Vagina (tissue), 2 donors: ENCODE results near the gene APBB1. TPM values are rescaled to one million over a fixed set of nuclear protein-coding genes. Genes with fewer than 3 reads are reported as not detected.

Experiments used
- DNase-seq, 2 donors: peaks; one replicate each; pipeline ENCODE4 v3.0.0-alpha.2; 2017; ENCODE audit errors: extremely low spot score in 2 of 2
- H3K27ac ChIP-seq: fragments of 200-600 bp; sonication (generic); one replicate; pipeline ENCODE4 v1.5.1; 2019
- H3K27me3 ChIP-seq: fragments of 200-600 bp; sonication (generic); one replicate; pipeline ENCODE4 v1.5.1; 2019
- H3K36me3 ChIP-seq, 2 donors: fragments of 200-600 bp; sonication (generic); one replicate each; pipeline ENCODE4 v1.5.1; 2017 to 2019
- H3K4me1 ChIP-seq: fragments of 200-600 bp; sonication (generic); one replicate; pipeline ENCODE4 v1.5.1; 2019
- H3K4me3 ChIP-seq, 2 donors: fragments of 200-600 bp; sonication (generic); 1 replicate in 1 of 2; 2 replicates in 1 of 2; pipeline ENCODE4 v1.5.1; 2016 to 2019
- H3K9me3 ChIP-seq: fragments of 200-600 bp; sonication (generic); one replicate; pipeline ENCODE4 v1.5.1; 2019
- CTCF ChIP-seq, 3 experiments: fragments of 450-650 bp in 2 of 3; fragments of 200-600 bp in 1 of 3; sonication (generic) in 1 of 3; IDR thresholded peaks; one replicate each; pipeline ENCODE4 v1.5.1; 2017 to 2019; ENCODE audit warnings: antibody characterized with exemption in 3 of 3, mild to moderate bottlenecking in 2 of 3, moderate library complexity in 2 of 3
- POLR2A ChIP-seq, 2 donors: fragments of 450-650 bp; IDR thresholded peaks; one replicate each; pipeline ENCODE4 v1.6.1; 2017; ENCODE audit warnings: antibody characterized with exemption in 2 of 2, mild to moderate bottlenecking in 2 of 2, moderate library complexity in 2 of 2
- POLR2AphosphoS5 ChIP-seq, 2 donors: sonication (generic); formaldehyde crosslinking; IDR thresholded peaks; one replicate each; pipeline ENCODE4 v1.9.0; 2017; ENCODE audit warnings: antibody characterized with exemption in 2 of 2, mild to moderate bottlenecking in 2 of 2, low read depth in 1 of 2; ENCODE audit not compliant: insufficient read depth in 1 of 2
- intact Hi-C: fragments of 100-400 bp; cut with DNase I; formaldehyde crosslinking; loops from one replicate; pipeline ENCODE4 v1.15.1; 2023
- total RNA-seq: library from RNA; depleted of rRNA; stranded (reverse); fragments of >200 nt; gene quantifications from one replicate; pipeline ENCODE4 v1.2.3, GENCODE V29; 2016

APBB1 gene
- total RNA-seq, 1 donor from 2014 or later = 59.7 TPM

DNA sequence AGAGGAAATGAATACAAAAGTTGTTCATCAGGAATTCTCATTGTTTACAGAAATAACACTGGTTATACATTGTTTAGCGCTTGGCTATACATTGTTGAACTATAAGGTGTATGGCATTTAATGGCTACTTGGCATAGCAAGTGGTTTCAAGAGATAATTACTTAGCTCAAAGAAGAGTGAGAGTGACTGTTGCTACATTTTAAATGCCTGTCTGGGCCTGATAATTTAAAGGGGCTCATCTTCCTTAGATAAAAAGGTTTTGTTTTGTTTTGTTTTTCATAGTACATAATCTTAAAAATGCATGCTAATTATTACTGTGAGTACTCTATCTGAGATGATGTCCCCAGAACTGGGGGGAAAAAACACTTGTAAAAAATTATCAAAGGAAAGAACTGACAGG, 30.1 kb downstream of the APBB1 start:
- DNase-seq = no peak
- Histone ChIP-seq H3K9me3 (no peaks in the 10 kb centered on the region), H3K27me3 (no peaks in the 10 kb centered on the region), H3K4me1 (peaks cover 31% of the 10 kb centered on the region), H3K27ac (no peak overlapping the region), H3K36me3 (peaks cover 0 to 8% of the 10 kb centered on the region in 2 donors), H3K4me3 (no peak overlapping the region)
- intact Hi-C loops = loop anchor here (10.0 kb wide), 1 partner anchor 56 kb away; the partner anchor contains the start of gene HPX
- TF ChIP-seq CTCF (IDR thresholded peaks at IDR 0.05) (no peak), POLR2A (IDR thresholded peaks at IDR 0.05) (no peak), POLR2AphosphoS5 (IDR thresholded peaks at IDR 0.05; ENCODE audit: insufficient read depth in 1 of 2, low read depth in 1 of 2) (no peak)

GRCh38 chr11:6387811-6388599, 30.9 kb downstream of the APBB1 start:
- intact Hi-C loops = loop anchor here (10.0 kb wide), 1 partner anchor 57 kb away; the partner anchor contains the start of gene HPX
- no peak for TF ChIP-seq POLR2A (IDR thresholded peaks at IDR 0.05)
- no peak for TF ChIP-seq POLR2AphosphoS5 (IDR thresholded peaks at IDR 0.05; ENCODE audit: insufficient read depth in 1 of 2, low read depth in 1 of 2)
- TF ChIP-seq CTCF (IDR thresholded peaks at IDR 0.05) = no peak
- no peaks in the 10 kb centered on the region for H3K27me3 ChIP-seq

DNA sequence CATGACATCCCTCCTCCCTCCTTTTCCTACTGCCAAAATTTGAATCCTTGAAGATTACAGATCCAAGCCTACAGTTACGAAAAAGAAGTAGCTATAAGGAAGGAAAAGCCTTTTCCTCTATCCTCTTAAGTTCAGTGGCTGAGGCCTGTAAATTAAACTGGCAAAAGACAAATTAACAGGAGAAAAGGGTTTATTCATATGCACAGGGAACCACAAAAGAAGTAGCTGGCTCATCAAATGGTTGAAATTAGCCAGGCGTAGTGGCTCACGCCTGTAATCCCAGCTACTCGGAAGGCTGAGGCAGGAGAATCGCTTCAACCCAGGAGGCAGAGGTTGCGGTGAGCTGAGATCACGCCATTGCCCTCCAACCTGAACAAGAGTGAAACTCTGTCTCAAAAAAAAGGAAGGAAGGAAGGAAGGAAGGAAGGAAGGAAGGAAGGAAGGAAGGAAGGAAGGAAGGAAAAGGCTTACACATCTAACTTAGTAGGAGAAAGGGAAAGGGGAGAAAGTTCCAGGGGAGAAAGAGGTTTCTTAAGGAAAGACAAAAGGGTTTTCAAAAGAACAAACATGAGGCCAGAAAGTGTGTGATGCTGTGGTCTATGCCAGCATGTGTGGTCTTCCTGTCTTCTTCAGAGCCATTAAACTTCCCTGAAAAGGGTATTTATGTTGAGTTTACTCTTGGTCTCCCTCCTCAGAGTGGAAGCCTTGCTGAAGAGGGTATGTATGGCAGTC, 33.7 kb downstream of the APBB1 start:
- Histone ChIP-seq H3K4me3 (no peak overlapping the region), H3K9me3 (no peaks in the 10 kb centered on the region), H3K27ac (no peak overlapping the region), H3K27me3 (no peaks in the 10 kb centered on the region), H3K36me3 (no peaks in the 10 kb centered on the region), H3K4me1 (peaks cover 8% of the 10 kb centered on the region)
- TF ChIP-seq CTCF (IDR thresholded peaks at IDR 0.05) = no peak
- TF ChIP-seq POLR2AphosphoS5 (IDR thresholded peaks at IDR 0.05; ENCODE audit: insufficient read depth in 1 of 2, low read depth in 1 of 2) = no peak
- TF ChIP-seq POLR2A (IDR thresholded peaks at IDR 0.05) = no peak
- intact Hi-C loops = loop anchor here (10.0 kb wide), 1 partner anchor 60 kb away; the partner anchor contains the start of gene HPX
- DNase-seq = no peak

More at GRCh38 chr11:6387811-6388599, 30.9 kb downstream of the APBB1 start:
- Histone ChIP-seq H3K27ac (no peak overlapping the region), H3K9me3 (no peaks in the 10 kb centered on the region), H3K4me3 (no peak overlapping the region), H3K36me3 (peaks cover 0 to 6% of the 10 kb centered on the region in 2 donors), H3K4me1 (peaks cover 25% of the 10 kb centered on the region)
- no peak for DNase-seq

DNA sequence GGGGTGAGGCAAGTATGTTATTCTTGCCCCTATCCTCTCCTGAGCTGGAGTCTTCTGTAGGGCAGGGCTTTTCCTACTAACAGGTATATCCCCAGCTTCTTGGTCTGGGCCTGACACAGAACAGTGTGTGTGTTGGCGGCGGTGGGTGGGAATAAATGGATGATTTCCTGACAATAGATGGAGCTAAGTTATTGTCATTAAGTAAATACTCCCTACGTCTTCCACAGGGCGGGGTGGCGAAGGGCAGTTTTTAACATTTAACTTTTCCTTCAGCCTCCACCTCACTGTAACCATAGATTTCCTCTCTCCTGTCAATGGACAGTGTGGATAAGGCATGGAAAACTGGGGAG, 40.3 kb downstream of the APBB1 start:
- TF ChIP-seq POLR2A (IDR thresholded peaks at IDR 0.05) (no peak), CTCF (IDR thresholded peaks at IDR 0.05) (no peak), POLR2AphosphoS5 (IDR thresholded peaks at IDR 0.05; ENCODE audit: insufficient read depth in 1 of 2, low read depth in 1 of 2) (no peak)
- DNase-seq = no peak
- Histone ChIP-seq H3K4me3 (no peak overlapping the region), H3K27ac (no peak overlapping the region), H3K9me3 (no peaks in the 10 kb centered on the region), H3K4me1 (no peaks in the 10 kb centered on the region), H3K27me3 (no peaks in the 10 kb centered on the region), H3K36me3 (no peaks in the 10 kb centered on the region)
- intact Hi-C loops = no loop called here
